Ovary (tissue), 9 donors: ENCODE results near the gene HHIPL1. TPM values are rescaled to one million over a fixed set of nuclear protein-coding genes. Genes with fewer than 3 reads are reported as not detected.

Experiments
- DNase-seq, 5 donors: peaks; one replicate each; pipeline ENCODE4 v3.0.0-alpha.2; 2019 to 2020
- H3K27ac ChIP-seq, 2 donors: fragments of 200-600 bp; one replicate each; pipeline versions ENCODE4 v1.5.1 to v1.8.0; 2019 to 2022
- H3K27me3 ChIP-seq: fragments of 200-600 bp; one replicate; pipeline ENCODE4 v1.8.0; 2022
- H3K36me3 ChIP-seq: fragments of 200-600 bp; sonication (generic); one replicate; pipeline ENCODE4 v1.5.1; 2019
- H3K4me1 ChIP-seq: one replicate; pipeline ENCODE4 v1.8.1; 2013; ENCODE audit warnings: mild to moderate bottlenecking, moderate library complexity; ENCODE audit not compliant: insufficient read depth
- H3K4me3 ChIP-seq: fragments of 200-600 bp; sonication (generic); one replicate; pipeline ENCODE4 v1.5.1; 2017
- H3K9me3 ChIP-seq, 2 donors: fragments of 200-600 bp in 1 of 2; sonication (generic) in 1 of 2; one replicate each; pipeline versions ENCODE4 v1.5.1 to v1.8.1; 2013 to 2019; ENCODE audit warnings: mild to moderate bottlenecking in 1 of 2, moderate library complexity in 1 of 2
- CTCF ChIP-seq, 3 donors: fragments of 450-650 bp in 2 of 3; fragments of 200-600 bp in 1 of 3; IDR thresholded peaks; one replicate each; pipeline versions ENCODE4 v1.5.1 to v1.8.0; 2016 to 2022; ENCODE audit warnings: antibody characterized with exemption in 3 of 3, mild to moderate bottlenecking in 1 of 3
- EP300 ChIP-seq: sonication (generic); formaldehyde crosslinking; IDR thresholded peaks from one replicate; pipeline ENCODE4 v1.6.1; 2017; ENCODE audit warnings: antibody characterized with exemption
- POLR2A ChIP-seq: fragments of 450-650 bp; IDR thresholded peaks from one replicate; pipeline ENCODE4 v1.6.1; 2017; ENCODE audit warnings: antibody characterized with exemption, mild to moderate bottlenecking, moderate library complexity
- WGBS, 3 donors: extraction: QIAGEN DNeasy Blood & Tissue Kit in 1 of 3; methylation state at CpG; one replicate each; pipeline versions ENCODE4 v1.1.5 to v1.1.7; 2013 to 2017; 5-methylcytosine and 5-hydroxymethylcytosine counted together
- intact Hi-C, 4 donors: fragments of 100-400 bp; cut with DNase I; formaldehyde crosslinking; loops; one replicate each; pipeline versions ENCODE4 v1.11.0 to v1.15.1; 2022 to 2023
- polyA plus RNA-seq, 2 donors: library from polyadenylated mRNA; stranded (reverse); fragments of 200-250 nt in 1 of 2; fragments of 350-450 nt in 1 of 2; fragmentation: Illumina TruSeq in 1 of 2; extraction: RNeasy Lipid Tissue Mini Kit (QIAGEN cat#74804) in 1 of 2; gene quantifications; one replicate each; pipeline ENCODE4 v1.2.3, GENCODE V29; 2013 to 2014
- total RNA-seq, 7 donors: library from RNA; depleted of rRNA in 2 of 7; stranded (reverse); fragments of >200 nt in 2 of 7; fragmentation: NEBNext Ultra II Directional in 3 of 7; extraction: Animal tissue kit (Norgen Biotek cat#: 25700) in 3 of 7; gene quantifications; one replicate each; pipeline versions ENCODE4 v1.1.0 to v1.2.4, GENCODE V29; 2016 to 2023
- donor health status: DM: no; HTN: no; CAD: no; lungs with moderate emphysema.
- donor health status: DM: no; HTN: no; CAD: no.
- donor health status: Bipolar disorder and iron deficiency.
- donor health status: DM: yes; HTN: yes; CAD: no.
- donor health status: DM: no; HTN: no; CAD: no.
- donor health status: DM: yes; HTN: yes; CAD: no.

HHIPL1 gene
- total and polyA plus RNA-seq, 9 donors: 0.48 to 3.8 (median 2.1) TPM

- TF ChIP-seq EP300 (no peak), CTCF (IDR thresholded peaks at IDR 0.05) (no peak), POLR2A (no peak)
- H3K9me3 ChIP-seq: no peaks in the 10 kb centered on the region
- no peak overlapping the region for H3K27ac ChIP-seq
- WGBS, 3 donors: 44 to 60% (median 54%) methylated on average over 8 of the region's 8 CpGs
- no peaks in the 10 kb centered on the region for H3K27me3 ChIP-seq
- intact Hi-C loops: no loop called here
- no peak for DNase-seq
- H3K4me1 ChIP-seq: no peaks in the 10 kb centered on the region
- no peaks in the 10 kb centered on the region for H3K36me3 ChIP-seq
- no peak overlapping the region for H3K4me3 ChIP-seq
Measured at GRCh38 chr14:99664058-99664936, 19.4 kb downstream of the HHIPL1 start.

- Histone ChIP-seq H3K27ac (no peak overlapping the region), H3K36me3 (no peaks in the 10 kb centered on the region), H3K27me3 (no peaks in the 10 kb centered on the region), H3K4me1 (no peaks in the 10 kb centered on the region), H3K9me3 (no peaks in the 10 kb centered on the region), H3K4me3 (no peak overlapping the region)
- no peak for DNase-seq
- intact Hi-C loops: no loop called here
- 81 to 83% (median 82%) methylated on average over 12 of the region's 12 CpGs for WGBS, 3 donors
- TF ChIP-seq POLR2A (no peak), EP300 (no peak), CTCF (IDR thresholded peaks at IDR 0.05) (no peak)
Measured at GRCh38 chr14:99664937-99665273, 20.0 kb downstream of the HHIPL1 start.

- H3K9me3 ChIP-seq: no peaks in the 10 kb centered on the region
- 59 to 67% (median 65%) methylated on average over 6 of the region's 6 CpGs for WGBS, 3 donors
- no peak for DNase-seq
- TF ChIP-seq EP300: no peak
- TF ChIP-seq POLR2A: no peak
- TF ChIP-seq CTCF (IDR thresholded peaks at IDR 0.05): no peak
- H3K27me3 ChIP-seq: no peaks in the 10 kb centered on the region
- no peak overlapping the region for H3K27ac ChIP-seq
- no peaks in the 10 kb centered on the region for H3K4me1 ChIP-seq
- intact Hi-C loops: no loop called here
- no peak overlapping the region for H3K4me3 ChIP-seq
- H3K36me3 ChIP-seq: no peaks in the 10 kb centered on the region
Measured at GRCh38 chr14:99666533-99666932, 21.6 kb downstream of the HHIPL1 start.

- 53 to 66% (median 63%) methylated on average over 2 of the region's 2 CpGs for WGBS, 3 donors
- Histone ChIP-seq H3K4me1 (no peaks in the 10 kb centered on the region), H3K27me3 (no peaks in the 10 kb centered on the region), H3K36me3 (no peaks in the 10 kb centered on the region), H3K27ac (no peak overlapping the region), H3K9me3 (no peaks in the 10 kb centered on the region), H3K4me3 (no peak overlapping the region)
- DNase-seq: no peak
- TF ChIP-seq CTCF (IDR thresholded peaks at IDR 0.05): no peak
- no peak for TF ChIP-seq EP300
- no peak for TF ChIP-seq POLR2A
- intact Hi-C loops: no loop called here
Measured at GRCh38 chr14:99667045-99667444, 22.1 kb downstream of the HHIPL1 start.
